ENCODE measurements around the gene VPS11. TPM values are rescaled to one million over a fixed set of nuclear protein-coding genes. Genes with fewer than 3 reads are reported as not detected.

VPS11 gene
- total RNA-seq, 1 experiment from 2014 or later = 20.2 TPM

DNA sequence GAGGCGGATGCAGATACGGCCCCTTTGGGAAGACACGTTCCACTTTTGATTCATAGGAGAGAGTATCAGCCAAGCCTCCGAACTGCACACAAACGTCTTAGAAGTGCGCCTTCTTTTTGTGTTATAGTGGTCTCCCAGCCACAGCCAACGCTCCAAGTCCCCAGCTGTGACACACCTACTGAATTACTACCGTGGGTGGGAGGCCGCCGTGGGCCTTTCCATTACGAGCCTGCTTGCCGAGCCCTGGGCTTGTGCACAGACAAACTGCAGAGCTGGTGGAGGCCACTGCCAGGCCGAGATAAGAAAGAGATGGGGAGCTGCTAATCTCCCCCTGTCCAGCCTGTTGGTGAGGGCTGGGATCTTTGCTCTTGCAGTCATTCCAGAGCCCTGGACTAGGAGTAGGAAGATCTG, 17.8 kb downstream of the VPS11 start:
- Mint-ChIP-seq H3K27ac (peak overlapping the region; percentile 98), H3K4me1 (peaks cover 3% of the 10 kb centered on the region; the same call in 1 of the 2 replicates), H3K27me3 (ENCODE audit: low read depth) (no peaks in the 10 kb centered on the region), H3K9me3 (no peaks in the 10 kb centered on the region), H3K36me3 (peaks cover 11% of the 10 kb centered on the region), H3K4me3 (peak overlapping the region; percentile 98)
- ChIA-PET CTCF (interaction anchor here (0.6 to 2.0 kb wide), 7 partner anchors 15 to 253 kb away, joined by 3 to 16 read pairs (median 5); partner anchors contain the start of genes CBL, DPAGT1 and VPS11), POLR2A (interaction anchor here (0.6 to 2.5 kb wide), 11 partner anchors 7 to 236 kb away, joined by 3 to 19 read pairs (median 7); partner anchors contain the start of genes C2CD2L, DPAGT1, RPS25 and TRAPPC4)
- DNase-seq (ENCODE audit: low spot score) = no peak
- no peak for ATAC-seq
- TF ChIP-seq, protein P1, sequence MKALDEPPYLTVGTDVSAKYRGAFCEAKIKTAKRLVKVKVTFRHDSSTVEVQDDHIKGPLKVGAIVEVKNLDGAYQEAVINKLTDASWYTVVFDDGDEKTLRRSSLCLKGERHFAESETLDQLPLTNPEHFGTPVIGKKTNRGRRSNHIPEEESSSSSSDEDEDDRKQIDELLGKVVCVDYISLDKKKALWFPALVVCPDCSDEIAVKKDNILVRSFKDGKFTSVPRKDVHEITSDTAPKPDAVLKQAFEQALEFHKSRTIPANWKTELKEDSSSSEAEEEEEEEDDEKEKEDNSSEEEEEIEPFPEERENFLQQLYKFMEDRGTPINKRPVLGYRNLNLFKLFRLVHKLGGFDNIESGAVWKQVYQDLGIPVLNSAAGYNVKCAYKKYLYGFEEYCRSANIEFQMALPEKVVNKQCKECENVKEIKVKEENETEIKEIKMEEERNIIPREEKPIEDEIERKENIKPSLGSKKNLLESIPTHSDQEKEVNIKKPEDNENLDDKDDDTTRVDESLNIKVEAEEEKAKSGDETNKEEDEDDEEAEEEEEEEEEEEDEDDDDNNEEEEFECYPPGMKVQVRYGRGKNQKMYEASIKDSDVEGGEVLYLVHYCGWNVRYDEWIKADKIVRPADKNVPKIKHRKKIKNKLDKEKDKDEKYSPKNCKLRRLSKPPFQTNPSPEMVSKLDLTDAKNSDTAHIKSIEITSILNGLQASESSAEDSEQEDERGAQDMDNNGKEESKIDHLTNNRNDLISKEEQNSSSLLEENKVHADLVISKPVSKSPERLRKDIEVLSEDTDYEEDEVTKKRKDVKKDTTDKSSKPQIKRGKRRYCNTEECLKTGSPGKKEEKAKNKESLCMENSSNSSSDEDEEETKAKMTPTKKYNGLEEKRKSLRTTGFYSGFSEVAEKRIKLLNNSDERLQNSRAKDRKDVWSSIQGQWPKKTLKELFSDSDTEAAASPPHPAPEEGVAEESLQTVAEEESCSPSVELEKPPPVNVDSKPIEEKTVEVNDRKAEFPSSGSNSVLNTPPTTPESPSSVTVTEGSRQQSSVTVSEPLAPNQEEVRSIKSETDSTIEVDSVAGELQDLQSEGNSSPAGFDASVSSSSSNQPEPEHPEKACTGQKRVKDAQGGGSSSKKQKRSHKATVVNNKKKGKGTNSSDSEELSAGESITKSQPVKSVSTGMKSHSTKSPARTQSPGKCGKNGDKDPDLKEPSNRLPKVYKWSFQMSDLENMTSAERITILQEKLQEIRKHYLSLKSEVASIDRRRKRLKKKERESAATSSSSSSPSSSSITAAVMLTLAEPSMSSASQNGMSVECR (CRISPR knock-in tag; IDR thresholded peaks at IDR 0.05; ENCODE audit: borderline replicate concordance) = no peak
- TF ChIP-seq AFF4 (CRISPR knock-in tag; IDR thresholded peaks at IDR 0.05; ENCODE audit: borderline replicate concordance) (no peak), ETV6 (CRISPR knock-in tag; IDR thresholded peaks at IDR 0.05) (no peak), SOX15 (CRISPR knock-in tag; IDR thresholded peaks at IDR 0.05) (no peak), MYBL2 (CRISPR knock-in tag; IDR thresholded peaks at IDR 0.05) (no peak), NFE2L1 (CRISPR knock-in tag; IDR thresholded peaks at IDR 0.05) (no peak), ELF4 (CRISPR knock-in tag; IDR thresholded peaks at IDR 0.05; ENCODE audit: low read depth) (no peak), MLX (CRISPR knock-in tag; IDR thresholded peaks at IDR 0.05) (no peak), ZNF423 (CRISPR knock-in tag; IDR thresholded peaks at IDR 0.05) (no peak), NR2C2 (CRISPR knock-in tag; IDR thresholded peaks at IDR 0.05) (no peak), FOXP1 (CRISPR knock-in tag; IDR thresholded peaks at IDR 0.05; ENCODE audit: borderline replicate concordance) (no peak), TEAD4 (CRISPR knock-in tag; IDR thresholded peaks at IDR 0.05) (no peak), ZBTB21 (CRISPR knock-in tag; IDR thresholded peaks at IDR 0.05; ENCODE audit: borderline replicate concordance) (no peak)
- TF ChIP-seq, protein P2, sequence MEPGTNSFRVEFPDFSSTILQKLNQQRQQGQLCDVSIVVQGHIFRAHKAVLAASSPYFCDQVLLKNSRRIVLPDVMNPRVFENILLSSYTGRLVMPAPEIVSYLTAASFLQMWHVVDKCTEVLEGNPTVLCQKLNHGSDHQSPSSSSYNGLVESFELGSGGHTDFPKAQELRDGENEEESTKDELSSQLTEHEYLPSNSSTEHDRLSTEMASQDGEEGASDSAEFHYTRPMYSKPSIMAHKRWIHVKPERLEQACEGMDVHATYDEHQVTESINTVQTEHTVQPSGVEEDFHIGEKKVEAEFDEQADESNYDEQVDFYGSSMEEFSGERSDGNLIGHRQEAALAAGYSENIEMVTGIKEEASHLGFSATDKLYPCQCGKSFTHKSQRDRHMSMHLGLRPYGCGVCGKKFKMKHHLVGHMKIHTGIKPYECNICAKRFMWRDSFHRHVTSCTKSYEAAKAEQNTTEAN (CRISPR knock-in tag; IDR thresholded peaks at IDR 0.05) = no peak

DNA sequence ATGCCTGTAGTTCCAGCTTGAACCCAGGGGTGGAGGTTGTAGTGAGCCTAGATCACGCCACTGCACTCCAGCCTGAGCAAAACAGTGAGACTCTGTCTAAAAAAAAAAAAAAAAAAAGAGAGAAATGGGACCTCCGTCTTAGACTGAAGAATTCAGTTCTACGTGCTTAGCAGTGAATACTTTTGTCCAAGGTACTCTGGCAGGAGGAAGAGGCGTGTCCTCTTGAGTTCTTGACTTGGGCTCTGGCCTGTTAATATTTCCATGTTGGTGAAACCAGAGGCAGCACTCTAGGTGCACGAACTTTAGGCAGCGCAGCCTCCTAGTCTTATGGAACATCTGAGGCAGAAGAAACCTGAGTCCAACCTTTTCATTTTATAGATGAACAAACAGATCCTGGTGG, 19.5 kb downstream of the VPS11 start:
- H3K4me1 Mint-ChIP-seq = peaks cover 3% of the 10 kb centered on the region
- ATAC-seq (no peak), DNase-seq (ENCODE audit: low spot score) (no peak)
- H3K4me3 Mint-ChIP-seq = no peak overlapping the region
- H3K27me3 Mint-ChIP-seq (ENCODE audit: low read depth) = no peaks in the 10 kb centered on the region
- ChIA-PET CTCF (interaction anchor here (1.3 kb wide), 1 partner anchor 251 kb away, joined by 3 read pairs; no protein-coding TSS in a partner anchor), POLR2A (no interaction called here)
- H3K36me3 Mint-ChIP-seq = peaks cover 5% of the 10 kb centered on the region
- H3K9me3 Mint-ChIP-seq = no peaks in the 10 kb centered on the region
- H3K27ac Mint-ChIP-seq = peak overlapping the region; percentile 65; the same call in 1 of the 2 replicates
- TF ChIP-seq PREB (CRISPR knock-in tag; IDR thresholded peaks at IDR 0.05; ENCODE audit: borderline replicate concordance) = no peak
- no peak for TF ChIP-seq ZNF396 (CRISPR knock-in tag; IDR thresholded peaks at IDR 0.05; ENCODE audit: borderline replicate concordance)
- TF ChIP-seq ZNF425 (CRISPR knock-in tag; conservative IDR thresholded peaks at IDR 0.05) = no peak
- no peak for TF ChIP-seq CREB1 (CRISPR knock-in tag; IDR thresholded peaks at IDR 0.05)
- TF ChIP-seq, protein P3, sequence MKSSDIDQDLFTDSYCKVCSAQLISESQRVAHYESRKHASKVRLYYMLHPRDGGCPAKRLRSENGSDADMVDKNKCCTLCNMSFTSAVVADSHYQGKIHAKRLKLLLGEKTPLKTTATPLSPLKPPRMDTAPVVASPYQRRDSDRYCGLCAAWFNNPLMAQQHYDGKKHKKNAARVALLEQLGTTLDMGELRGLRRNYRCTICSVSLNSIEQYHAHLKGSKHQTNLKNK (CRISPR knock-in tag; IDR thresholded peaks at IDR 0.05) = no peak
- TF ChIP-seq ZNF671 (CRISPR knock-in tag; IDR thresholded peaks at IDR 0.05) = no peak
- TF ChIP-seq, protein P4, sequence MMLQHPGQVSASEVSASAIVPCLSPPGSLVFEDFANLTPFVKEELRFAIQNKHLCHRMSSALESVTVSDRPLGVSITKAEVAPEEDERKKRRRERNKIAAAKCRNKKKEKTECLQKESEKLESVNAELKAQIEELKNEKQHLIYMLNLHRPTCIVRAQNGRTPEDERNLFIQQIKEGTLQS (CRISPR knock-in tag; conservative IDR thresholded peaks at IDR 0.05) = no peak
- no peak for TF ChIP-seq ELF4 (CRISPR knock-in tag; IDR thresholded peaks at IDR 0.05; ENCODE audit: low read depth)

Data from WTC11 (cell line).